Measurements from ENCODE around the gene RIMKLA.

The RIMKLA gene

DNA sequence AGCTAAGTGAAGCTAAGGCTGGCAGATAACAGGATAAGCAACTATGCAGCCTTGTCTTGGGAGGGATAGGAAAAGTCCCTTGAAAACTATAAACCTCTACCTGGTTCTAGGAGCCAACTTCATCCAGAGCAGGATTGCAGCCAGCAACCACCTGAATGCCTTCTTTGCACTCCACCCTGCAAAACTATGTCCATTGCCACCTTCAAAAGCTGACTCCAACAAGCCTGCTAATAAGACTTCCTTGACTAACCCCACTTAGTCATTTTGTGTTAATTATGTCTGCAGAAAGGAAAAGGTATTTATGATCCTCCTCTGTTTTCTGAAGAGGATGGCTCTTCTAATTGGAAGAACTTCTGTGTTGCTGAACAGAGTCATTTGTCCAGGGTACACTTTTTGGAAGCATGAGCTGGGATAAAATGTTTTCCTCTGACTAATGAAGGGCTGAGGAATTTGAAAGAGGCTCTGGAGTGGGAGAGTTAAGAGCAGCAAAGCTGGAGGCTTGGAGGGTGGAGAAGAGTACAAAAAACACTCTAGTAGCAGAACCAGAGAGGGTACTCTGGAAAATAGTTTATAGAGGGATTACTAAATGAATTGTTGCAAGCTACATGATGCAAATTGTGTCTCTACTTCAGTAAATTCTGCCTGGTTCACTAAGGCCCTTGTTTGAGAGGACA, 9.6 kb upstream of the RIMKLA start:
- no peak for DNase-seq (ENCODE audit: low read depth in 2 of 2, low spot score in 1 of 2)

DNA sequence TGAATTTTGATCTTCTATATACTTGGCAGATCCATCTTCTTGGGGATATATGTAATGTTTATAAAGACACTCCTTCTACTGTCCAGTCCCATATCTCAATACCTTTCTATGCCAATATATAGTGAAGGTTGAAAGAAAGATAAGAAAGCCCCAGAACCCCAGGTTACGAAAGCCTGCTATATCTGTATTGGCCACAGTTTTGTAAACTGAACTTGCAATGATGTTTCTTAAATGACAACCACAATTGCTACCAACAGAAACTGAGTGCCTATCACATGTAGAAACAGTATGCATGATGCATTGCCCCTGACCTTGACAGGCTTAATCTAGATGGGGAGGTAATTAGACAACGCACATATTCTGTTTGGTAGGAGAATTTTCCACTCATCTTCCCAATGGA, 7.8 kb upstream of the RIMKLA start:
- no peak for DNase-seq (ENCODE audit: low read depth in 2 of 2, low spot score in 1 of 2)

DNA sequence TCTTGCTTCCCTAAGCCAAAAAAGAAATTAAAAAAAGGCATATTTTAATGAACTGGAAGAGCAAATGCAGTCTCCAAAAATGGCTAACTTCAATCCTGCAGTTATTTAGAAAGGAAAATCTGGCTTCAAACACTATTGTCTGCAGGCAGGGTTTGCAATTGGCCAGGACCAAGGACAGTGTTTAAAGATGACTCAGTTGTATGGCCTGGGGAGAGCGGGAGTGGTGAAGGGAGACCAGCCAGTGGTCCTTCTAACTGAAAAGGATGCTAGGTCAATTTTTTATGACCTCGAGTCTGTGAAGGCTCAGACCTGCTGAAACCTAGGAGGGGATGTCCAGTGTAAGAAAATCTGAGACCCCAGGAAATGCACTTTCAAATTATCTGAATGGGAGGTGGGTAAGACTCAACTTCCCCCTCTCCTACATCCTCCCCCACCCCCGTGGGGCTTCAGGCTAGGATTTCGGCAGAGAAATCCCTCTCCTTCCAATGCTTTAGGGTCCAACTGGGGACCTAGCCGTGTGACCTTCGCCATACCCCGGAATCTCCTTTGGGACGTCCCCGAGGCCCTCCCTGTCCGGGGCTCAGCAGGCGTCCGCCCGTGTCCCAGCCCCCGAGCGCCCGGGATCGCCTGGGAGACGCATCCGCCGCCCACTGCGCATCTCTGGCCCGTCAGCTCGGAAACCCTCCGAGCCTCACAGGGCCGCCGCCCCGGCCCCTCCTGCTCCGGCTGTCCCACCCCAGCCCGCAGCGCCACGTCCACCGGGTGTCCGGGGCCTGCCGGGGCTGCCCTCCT, 602 bp upstream of the RIMKLA start:
- DNase-seq (ENCODE audit: low read depth in 2 of 2, low spot score in 1 of 2) = no peak

DNA sequence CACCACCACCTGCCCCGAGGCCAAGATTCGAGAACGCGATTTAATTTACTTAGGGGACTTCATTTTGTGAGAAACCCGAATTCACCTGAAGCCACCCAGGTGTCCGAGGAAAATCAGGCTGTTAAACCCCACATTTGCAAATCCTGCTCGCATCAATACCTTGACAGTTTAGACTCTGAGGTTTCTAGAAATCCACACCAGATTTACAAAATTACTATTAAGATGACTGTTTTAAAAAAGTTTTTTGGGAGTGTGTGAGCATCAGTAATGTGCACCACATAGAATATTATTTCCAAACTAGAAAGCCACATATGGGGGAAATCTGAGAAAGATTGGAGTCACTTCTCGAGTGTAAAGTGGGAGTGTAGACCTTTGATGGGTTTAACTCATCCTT, 685 bp downstream of the RIMKLA start:
- no peak for DNase-seq (ENCODE audit: low read depth in 2 of 2, low spot score in 1 of 2)

DNA sequence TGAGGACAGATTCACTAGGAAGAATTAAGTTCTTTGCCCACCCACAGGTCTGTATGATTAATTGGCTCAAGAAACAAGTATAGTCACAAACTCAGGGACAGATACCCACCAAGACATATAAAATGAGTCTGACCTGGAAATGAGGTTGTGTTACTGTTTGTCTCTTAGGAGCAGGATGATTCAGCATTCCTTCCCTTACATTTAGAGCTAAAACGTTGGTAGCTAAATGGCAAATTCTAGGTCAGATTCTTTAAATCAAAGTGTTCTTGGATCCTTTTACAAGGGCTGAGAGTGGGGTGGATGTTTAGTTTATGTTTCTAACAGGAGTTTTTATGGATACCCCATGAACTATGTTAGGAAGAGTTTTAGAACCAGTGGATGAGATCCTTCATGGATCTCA, 4.7 kb downstream of the RIMKLA start:
- DNase-seq (ENCODE audit: low read depth in 2 of 2, low spot score in 1 of 2) = no peak

DNA sequence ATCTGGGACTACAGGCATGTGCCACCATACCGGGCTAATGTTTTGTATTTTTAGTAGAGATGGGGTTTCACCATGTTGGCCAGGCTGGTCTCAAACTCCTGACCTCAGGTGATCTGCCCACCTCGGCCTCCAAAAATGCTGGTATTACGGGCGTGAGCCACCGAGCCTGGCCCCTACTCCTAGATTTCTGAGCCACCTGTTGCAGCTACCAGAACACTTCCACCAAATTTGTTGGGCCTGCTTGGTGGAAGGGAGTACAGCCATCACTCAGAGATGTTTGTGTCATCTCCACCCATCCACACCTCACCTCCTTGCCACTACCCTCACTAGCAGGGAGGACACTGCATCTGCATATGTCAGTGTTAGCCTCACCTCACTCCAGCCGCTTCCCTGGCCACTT, 5.5 kb downstream of the RIMKLA start:
- no peak for DNase-seq (ENCODE audit: low read depth in 2 of 2, low spot score in 1 of 2)

DNA sequence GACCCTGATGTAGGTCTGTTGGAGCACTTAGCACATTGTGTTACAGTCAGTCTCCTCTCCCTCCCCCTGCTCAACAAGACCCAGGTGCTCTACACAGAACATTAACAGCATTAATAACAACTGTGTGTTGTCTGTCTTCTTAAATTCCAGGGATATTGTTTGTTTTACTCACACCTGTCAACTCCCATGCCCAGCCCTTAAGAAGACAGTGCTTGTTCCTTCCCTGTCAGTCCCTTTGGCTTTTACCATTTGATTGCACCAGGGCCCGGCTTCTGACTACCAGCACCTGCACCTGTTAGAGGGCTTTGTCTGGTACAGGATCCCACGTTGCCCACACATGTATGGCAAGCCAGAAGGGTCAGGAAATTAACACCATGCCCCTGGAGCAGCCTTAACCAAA, 11.7 kb downstream of the RIMKLA start:
- no peak for DNase-seq (ENCODE audit: low read depth in 2 of 2, low spot score in 1 of 2)

DNA sequence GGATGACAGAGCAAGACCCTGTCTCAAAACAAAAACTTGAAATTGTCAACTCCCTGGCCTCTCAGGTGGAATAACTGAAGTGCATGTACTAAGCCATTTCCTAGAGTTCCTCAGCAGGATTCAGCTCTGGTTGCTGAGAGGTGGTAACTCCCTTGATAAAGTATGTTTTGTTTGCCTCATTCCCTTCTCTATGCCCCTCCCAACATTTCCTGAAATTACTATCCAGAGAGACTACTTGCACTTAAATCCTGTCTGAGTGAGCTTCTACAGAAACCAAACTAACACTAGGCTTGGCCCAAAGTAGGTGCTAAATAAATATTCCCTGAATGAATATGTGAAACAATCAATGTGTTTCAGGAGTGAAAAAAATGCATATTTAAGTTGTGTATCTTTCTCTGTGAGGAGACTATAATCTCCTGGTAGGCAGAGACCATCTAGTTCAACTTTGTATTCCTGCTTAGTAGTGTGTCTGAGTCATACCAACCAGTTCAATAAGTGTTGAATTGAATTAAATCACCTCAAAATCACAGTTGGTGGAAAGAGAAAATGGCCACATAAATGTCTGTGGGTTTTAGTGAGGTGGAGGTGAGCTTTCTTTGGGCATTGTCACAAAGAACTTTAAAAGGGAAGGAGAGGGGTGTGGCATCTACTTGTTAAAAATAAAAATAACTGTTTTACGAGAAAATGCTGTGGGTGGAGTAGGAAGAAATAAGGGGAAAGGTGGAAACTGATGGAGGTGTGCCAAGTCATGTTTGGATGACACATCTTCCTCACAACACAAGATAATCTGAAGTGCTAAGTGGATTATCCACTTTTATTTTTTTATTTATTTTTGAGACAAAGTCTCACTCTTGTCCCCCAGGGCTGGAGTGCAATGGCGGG, 12.6 kb downstream of the RIMKLA start:
- DNase-seq (ENCODE audit: low read depth in 2 of 2, low spot score in 1 of 2) = no peak

DNA sequence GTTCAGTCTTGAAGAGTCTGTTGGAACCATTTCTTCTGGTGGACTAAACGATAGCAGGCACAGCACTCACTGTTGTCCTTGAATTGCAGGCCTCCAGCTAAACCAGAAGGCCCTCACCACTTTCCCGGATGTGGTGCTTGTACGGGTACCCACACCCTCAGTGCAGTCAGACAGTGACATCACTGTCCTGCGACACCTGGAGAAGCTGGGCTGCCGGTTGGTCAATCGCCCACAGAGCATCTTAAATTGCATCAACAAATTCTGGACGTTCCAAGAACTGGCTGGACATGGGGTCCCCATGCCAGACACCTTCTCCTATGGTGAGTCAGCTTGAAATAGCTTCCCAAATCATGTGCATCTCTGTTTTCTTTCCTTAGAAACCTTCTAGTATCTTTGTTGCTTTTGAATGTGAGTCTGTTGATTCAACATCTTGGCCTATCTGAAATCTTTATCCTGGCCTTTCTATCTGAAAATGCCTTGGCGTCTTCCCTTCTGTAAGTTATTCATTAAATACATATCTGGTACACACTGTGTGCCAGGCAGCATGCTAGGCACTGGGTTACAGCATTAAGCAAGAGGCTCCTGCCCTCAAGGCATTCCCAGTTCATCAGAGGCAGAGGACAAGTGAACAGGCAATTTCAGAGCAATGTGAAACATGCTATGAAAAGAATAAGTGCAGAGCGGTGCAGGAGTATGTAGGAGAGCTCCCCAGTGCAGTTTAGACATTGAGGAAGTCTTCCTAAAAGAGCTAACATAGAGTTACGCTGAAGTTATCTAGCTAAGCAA, 18.9 kb downstream of the RIMKLA start:
- DNase-seq (ENCODE audit: low read depth in 2 of 2, low spot score in 1 of 2) = no peak

DNA sequence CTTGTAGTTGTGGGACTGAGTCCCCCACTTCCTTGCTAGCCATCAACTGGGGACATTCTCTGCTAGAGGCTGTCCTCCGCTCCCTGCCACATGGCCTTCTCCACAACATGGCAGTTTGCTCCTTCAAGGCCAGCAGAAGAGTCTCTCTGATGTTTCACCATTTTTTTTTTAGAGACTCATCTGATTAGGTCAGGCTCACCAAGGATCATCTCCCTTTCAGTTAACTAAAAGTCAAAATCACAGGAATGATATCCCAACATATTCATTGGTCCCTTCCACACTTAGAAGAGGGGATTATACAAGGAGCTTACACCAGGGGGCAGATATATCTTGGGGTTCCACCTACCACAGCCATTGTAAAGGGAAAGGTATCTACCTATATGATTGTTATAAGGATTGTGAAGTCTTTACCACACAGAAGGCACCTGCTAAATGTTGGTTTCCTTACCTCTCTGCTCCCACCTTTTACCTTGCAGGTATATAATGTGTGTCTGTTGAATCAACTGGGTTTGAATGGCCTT, 23.3 kb downstream of the RIMKLA start:
- no peak for DNase-seq (ENCODE audit: low read depth in 2 of 2, low spot score in 1 of 2)

DNA sequence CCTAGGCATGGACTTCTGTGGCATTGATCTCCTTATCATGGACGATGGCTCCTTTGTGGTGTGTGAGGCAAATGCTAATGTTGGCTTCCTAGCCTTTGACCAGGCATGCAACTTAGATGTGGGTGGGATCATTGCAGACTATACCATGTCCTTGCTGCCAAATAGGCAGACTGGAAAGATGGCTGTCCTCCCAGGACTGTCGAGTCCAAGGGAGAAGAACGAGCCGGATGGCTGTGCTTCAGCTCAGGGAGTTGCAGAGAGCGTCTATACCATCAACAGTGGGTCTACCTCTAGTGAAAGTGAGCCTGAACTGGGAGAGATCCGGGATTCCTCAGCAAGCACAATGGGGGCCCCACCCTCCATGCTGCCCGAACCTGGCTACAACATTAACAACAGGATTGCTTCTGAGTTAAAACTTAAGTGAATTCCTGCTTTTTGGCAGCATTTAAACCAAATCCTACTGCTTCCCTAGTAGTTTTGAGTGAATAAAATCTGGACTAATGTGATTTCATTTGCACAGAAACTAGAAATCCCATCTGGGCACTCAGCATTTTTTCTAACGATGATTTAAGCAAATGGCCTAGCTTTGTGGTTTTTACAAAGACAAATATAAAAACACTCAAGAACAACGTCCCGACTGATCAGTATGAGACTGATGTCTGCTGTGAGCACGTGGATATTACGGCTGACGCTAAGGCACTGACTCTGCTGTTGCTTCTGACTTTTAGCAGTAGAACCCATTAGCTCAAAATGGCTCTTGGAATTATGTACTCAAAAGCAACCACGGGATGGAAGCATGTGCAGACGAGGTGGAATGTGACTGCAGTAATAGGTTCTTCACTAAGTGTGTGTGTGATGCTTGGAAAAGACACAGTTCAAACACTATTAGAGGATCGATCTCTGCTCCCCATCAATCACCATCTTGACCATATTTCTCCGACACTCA, 34.2 kb downstream of the RIMKLA start:
- no peak for DNase-seq (ENCODE audit: low read depth in 2 of 2, low spot score in 1 of 2)

DNA sequence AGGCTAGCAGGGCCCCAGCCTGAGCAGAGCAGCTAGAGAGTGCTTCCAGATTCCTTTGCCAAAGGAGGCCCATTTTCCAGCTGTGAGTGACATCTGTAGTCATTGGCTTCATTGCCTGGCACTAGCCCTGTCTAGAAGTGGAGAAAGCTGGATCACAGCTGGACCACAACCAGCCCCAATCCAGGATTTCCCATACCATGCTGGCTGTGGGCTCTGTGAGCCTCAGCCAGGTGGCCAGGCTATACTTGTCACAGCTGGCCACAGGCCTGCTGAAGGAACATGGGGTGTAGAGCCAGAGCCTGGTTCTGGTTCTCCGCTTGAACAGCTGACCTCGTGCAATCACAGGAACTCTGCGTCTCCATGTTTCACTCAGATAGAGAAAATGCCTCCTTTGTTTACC, 36.6 kb downstream of the RIMKLA start:
- no peak for DNase-seq (ENCODE audit: low read depth in 2 of 2, low spot score in 1 of 2)

DNA sequence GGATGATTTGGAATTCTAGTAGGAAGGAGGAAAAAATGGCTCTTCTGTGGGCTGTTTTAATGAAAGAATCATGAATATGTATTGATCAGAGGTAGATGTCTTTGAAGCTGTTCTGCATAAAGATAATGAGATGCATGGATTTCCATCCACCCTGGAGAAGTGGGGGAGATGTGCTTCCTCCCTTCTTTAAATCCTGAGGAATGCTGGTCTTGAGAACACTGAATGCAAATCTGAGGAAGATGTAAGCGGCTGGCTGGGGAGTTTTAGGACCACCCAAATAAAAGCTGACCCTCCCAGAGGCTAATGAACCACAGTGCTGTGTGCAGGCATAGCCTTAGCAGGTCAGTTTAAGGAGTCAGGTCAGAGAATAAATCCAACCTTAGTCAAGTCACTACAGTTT, 37.9 kb downstream of the RIMKLA start:
- no peak for DNase-seq (ENCODE audit: low read depth in 2 of 2, low spot score in 1 of 2)

DNA sequence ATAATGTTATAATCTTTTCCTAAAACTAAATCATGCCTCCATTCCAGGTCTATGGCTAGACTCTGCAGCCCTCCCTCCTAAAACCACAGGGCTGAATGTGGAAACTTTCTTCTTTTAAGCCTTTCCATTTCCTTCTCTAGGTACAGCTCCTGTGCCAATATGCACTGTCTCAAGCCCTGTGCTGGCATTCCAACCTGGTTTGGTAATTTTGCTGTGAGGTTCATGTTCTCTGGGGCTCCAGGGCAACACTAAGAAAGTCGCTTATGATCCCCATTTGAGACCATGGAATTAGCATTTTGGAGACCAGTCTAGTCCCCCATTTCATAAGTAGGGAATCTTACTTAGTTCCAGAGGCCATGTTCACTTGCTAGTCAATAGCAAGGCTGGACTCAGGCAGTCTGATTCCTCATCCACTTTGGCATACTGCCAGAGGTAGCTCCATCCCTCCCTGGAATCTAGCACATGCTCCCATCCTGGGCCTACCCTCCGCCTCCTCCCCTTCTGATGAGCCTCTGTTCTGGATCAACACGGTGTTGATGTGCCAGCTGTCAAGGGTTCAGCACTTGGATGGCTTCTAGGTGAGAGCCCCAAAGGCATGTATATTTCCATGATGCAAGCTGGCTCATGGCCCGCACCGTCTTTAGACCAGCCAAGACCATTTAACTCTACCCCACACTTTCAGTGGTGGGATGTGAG, 38.7 kb downstream of the RIMKLA start:
- DNase-seq (ENCODE audit: low read depth in 2 of 2, low spot score in 1 of 2) = no peak

DNA sequence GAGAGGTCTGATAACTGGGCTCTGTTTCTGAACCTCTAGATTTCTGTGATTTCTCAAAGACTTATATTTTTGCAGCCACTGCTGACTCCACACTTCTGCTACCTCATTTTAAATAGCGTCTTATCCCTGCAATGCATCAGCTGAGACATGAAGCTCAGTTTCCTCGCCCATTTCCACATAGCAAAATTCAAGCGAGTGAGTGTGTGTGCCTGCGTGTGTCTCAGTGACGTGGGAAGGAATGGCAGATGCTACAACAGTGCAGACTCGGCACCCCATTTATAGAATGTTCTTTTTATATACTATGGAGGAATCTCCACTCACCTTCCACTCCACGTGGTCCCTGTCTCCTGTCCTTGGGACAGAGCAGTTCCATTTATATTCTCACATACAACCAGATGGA, 39.5 kb downstream of the RIMKLA start:
- no peak for DNase-seq (ENCODE audit: low read depth in 2 of 2, low spot score in 1 of 2)

DNA sequence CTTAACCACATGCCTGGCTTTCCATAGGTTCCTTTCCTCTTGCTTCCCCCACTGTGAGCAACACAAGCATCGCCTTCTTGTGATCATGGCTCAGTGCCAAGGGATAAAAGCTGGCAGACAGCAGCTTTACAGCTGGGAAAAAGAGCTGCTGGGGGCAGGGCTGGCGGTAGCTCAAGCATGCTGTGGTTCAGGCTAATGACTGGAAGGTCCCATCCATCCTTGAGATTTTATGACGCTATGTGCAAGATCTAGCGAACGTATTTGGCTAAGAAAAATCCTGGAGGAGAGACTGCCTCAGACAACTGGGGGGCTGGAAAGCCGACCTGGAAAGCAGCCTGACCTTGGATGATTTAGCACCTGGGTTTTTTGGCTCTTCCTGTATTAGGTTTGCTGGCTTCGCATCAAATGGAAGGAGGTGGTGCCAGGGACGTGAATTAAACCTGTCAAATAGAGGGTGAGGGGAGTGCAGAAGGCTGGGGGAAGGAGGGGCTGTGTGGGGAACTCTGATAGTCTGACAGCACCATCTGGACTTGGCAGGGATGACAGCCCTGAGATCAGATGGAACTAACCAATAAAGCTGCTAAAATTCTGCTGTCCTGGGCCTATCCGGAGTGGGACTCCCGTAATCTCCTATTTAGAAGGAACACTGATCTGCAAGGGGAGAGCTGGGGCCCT, 40.5 kb downstream of the RIMKLA start:
- no peak for DNase-seq (ENCODE audit: low read depth in 2 of 2, low spot score in 1 of 2)

DNA sequence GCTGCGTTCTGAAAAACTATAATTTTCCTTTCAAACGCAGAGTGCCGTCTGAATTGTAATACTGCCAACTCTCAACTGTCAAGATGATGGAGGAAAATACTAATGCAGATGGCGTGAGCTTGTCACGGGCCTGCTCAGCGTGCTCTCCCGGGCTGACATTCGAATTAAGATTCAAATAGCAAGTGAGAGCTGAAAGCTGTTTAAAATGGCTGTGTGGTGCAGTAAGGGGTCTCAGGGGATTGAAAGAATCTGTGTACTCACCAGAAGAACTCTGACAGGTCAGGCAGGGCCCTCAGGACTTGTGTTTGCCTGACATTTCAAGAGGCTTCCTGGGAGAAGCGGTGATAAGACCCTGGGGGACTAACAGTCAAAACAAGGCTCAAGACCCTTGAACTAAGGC, 42.1 kb downstream of the RIMKLA start:
- no peak for DNase-seq (ENCODE audit: low read depth in 2 of 2, low spot score in 1 of 2)

DNA sequence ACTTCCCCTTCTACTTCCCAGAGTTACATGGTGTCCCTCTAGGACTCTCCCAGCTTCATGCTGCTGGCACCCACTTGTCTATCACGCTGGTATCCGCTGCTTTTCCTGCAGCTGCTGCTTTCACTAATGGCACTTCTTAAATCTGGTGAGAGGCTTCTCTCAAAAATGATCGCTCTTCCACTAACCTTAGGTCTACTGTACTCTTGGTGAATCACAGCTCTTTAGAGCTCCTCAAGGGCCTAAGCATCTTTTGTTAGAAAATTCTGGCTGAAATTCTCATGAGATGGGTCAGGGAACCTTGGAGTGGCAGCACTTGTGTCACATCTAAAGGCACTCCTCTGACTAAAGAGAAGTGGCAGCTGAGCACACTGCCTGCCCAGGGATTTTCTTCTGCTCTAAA, 43.1 kb downstream of the RIMKLA start:
- DNase-seq (ENCODE audit: low read depth in 2 of 2, low spot score in 1 of 2) = no peak

DNA sequence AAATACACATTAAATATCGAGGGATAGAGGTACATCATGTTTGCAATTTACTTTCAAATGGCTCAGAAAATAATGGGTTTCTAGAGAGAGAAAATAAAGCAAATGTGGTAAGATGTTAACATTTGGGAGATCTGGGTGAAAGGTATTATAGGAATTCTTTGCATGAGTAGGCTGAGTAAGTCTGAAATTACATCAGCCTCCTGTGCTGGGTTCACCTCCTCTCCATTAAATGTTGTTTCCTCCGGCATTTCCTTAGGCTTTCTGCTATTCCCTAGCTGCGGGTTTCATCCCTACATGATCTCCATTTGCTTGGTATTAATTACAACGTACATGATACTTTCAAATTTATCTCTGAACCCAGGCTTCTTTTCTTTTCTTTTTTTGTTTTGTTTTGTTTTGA, 43.6 kb downstream of the RIMKLA start:
- DNase-seq (ENCODE audit: low read depth in 2 of 2, low spot score in 1 of 2) = no peak

Measured in stimulated activated CD8-positive, alpha-beta memory T cell treated with anti-CD3 and anti-CD28 coated beads, Interleukin-4, amount 100 ng/mL, for 4 hours (primary cell).